Astrocyte (in vitro differentiated cells and primary cell): ENCODE data around the gene VCPKMT.

Experiments used
- CTCF ChIP-seq: IDR thresholded peaks from 2 replicates; pipeline ENCODE4 v1.5.1; 2011; ENCODE audit warnings: low read depth, mild to moderate bottlenecking, inconsistent platforms, low read length, moderate library complexity; ENCODE audit not compliant: insufficient read depth
- EZH2 ChIP-seq: IDR thresholded peaks from 2 replicates; pipeline ENCODE4 v1.6.1; 2012; ENCODE audit warnings: mild to moderate bottlenecking, low read length, inconsistent platforms; ENCODE audit not compliant: insufficient read depth

GRCh38 chr14:50107850-50108249 is 8.5 kb downstream of the VCPKMT start:
- no peak for TF ChIP-seq CTCF
- no peak for TF ChIP-seq EZH2
